Osteoblast (primary cell): ENCODE data around the gene TRABD. TPM values are rescaled to one million over a fixed set of nuclear protein-coding genes. Genes with fewer than 3 reads are reported as not detected.

ENCODE experiments used
- DNase-seq: peaks from one replicate; pipeline ENCODE4 v3.0.0; 2011; ENCODE audit warnings: low spot score, mixed read lengths; ENCODE audit not compliant: insufficient read length; ENCODE audit errors: missing footprints
- H2AFZ ChIP-seq: 2 replicates; pipeline ENCODE4 v1.6.0; 2011; ENCODE audit warnings: mild to moderate bottlenecking, low read length
- H3K27ac ChIP-seq: 2 replicates; pipeline ENCODE4 v1.5.1; 2011; ENCODE audit warnings: mild to moderate bottlenecking, low read depth, low read length, moderate library complexity
- H3K27me3 ChIP-seq: 2 replicates; pipeline ENCODE4 v1.6.0; 2012; ENCODE audit warnings: mild to moderate bottlenecking, control low read depth, inconsistent platforms, low read length, moderate library complexity; ENCODE audit not compliant: insufficient read depth
- H3K36me3 ChIP-seq: 2 replicates; pipeline ENCODE4 v1.5.1; 2011; ENCODE audit warnings: mild to moderate bottlenecking, low read length, control low read depth, moderate library complexity; ENCODE audit not compliant: insufficient read depth
- H3K4me1 ChIP-seq: 2 replicates; pipeline ENCODE4 v1.5.1; 2011; ENCODE audit warnings: mild to moderate bottlenecking, low read length, control low read depth, moderate library complexity; ENCODE audit not compliant: insufficient read depth
- H3K4me2 ChIP-seq: 2 replicates; pipeline ENCODE4 v1.6.0; 2011; ENCODE audit warnings: mild to moderate bottlenecking, low read length; ENCODE audit not compliant: insufficient read depth
- H3K4me3 ChIP-seq: fragments of 200-600 bp; sonication (generic); 3 replicates; pipeline ENCODE4 v1.5.1; 2012; ENCODE audit warnings: mild to moderate bottlenecking, low read length, inconsistent platforms; ENCODE audit not compliant: insufficient read depth
- H3K79me2 ChIP-seq: 2 replicates; pipeline ENCODE4 v1.6.0; 2012; ENCODE audit warnings: mild to moderate bottlenecking, low read length, control low read depth, inconsistent platforms; ENCODE audit not compliant: insufficient read depth
- H3K9me3 ChIP-seq: 2 replicates; pipeline ENCODE4 v1.5.1; 2011; ENCODE audit warnings: low read depth, low read length, control low read depth
- H4K20me1 ChIP-seq: 2 replicates; pipeline ENCODE4 v1.6.0; 2012; ENCODE audit warnings: mild to moderate bottlenecking, low read length, control low read depth; ENCODE audit not compliant: insufficient read depth
- CTCF ChIP-seq: IDR thresholded peaks from 2 replicates; pipeline ENCODE4 v1.5.1; 2011; ENCODE audit warnings: mild to moderate bottlenecking, low read depth, low read length, moderate library complexity; ENCODE audit errors: extremely low read depth
- total RNA-seq: library from RNA; depleted of rRNA; stranded (reverse); fragments of >200 nt; gene quantifications from 2 replicates; pipeline ENCODE4 v1.2.3, GENCODE V29; 2012

Gene TRABD
- total RNA-seq, 1 donor = 13.8 TPM

GRCh38 chr22:50192436-50193204 lies 6.9 kb downstream of the TRABD start:
- no peaks in the 10 kb centered on the region for H3K9me3 ChIP-seq
- peaks cover 22% of the 10 kb centered on the region for H3K36me3 ChIP-seq
- peaks cover 27% of the 10 kb centered on the region for H4K20me1 ChIP-seq
- no peak overlapping the region for H2AFZ ChIP-seq
- H3K79me2 ChIP-seq = peaks cover 56% of the 10 kb centered on the region
- no peak for DNase-seq
- H3K4me1 ChIP-seq = peaks cover 11% of the 10 kb centered on the region
- no peak overlapping the region for H3K27ac ChIP-seq
- H3K4me2 ChIP-seq = no peak overlapping the region
- no peaks in the 10 kb centered on the region for H3K27me3 ChIP-seq
- no peak for TF ChIP-seq CTCF
- H3K4me3 ChIP-seq = no peak overlapping the region

- Histone ChIP-seq H3K79me2 (peaks cover 51% of the 10 kb centered on the region), H3K4me2 (no peak overlapping the region), H3K4me3 (no peak overlapping the region), H2AFZ (no peak overlapping the region), H3K27ac (no peak overlapping the region), H3K36me3 (peaks cover 21% of the 10 kb centered on the region), H3K27me3 (no peaks in the 10 kb centered on the region), H3K9me3 (no peaks in the 10 kb centered on the region), H3K4me1 (peaks cover 11% of the 10 kb centered on the region), H4K20me1 (peaks cover 26% of the 10 kb centered on the region)
- no peak for DNase-seq
- no peak for TF ChIP-seq CTCF
Measured at GRCh38 chr22:50193621-50194020, 7.9 kb downstream of the TRABD start.

- no peak overlapping the region for H3K4me3 ChIP-seq
Measured at GRCh38 chr22:50194037-50194805, 8.5 kb downstream of the TRABD start.

More at GRCh38 chr22:50194037-50194805, 8.5 kb downstream of the TRABD start:
- peaks cover 16% of the 10 kb centered on the region for H3K36me3 ChIP-seq
- peaks cover 11% of the 10 kb centered on the region for H3K4me1 ChIP-seq
- no peak overlapping the region for H2AFZ ChIP-seq
- no peaks in the 10 kb centered on the region for H3K27me3 ChIP-seq
- peaks cover 20% of the 10 kb centered on the region for H4K20me1 ChIP-seq
- no peak for TF ChIP-seq CTCF
- no peak overlapping the region for H3K4me2 ChIP-seq
- H3K9me3 ChIP-seq = no peaks in the 10 kb centered on the region
- H3K27ac ChIP-seq = no peak overlapping the region
- no peak for DNase-seq
- peaks cover 45% of the 10 kb centered on the region for H3K79me2 ChIP-seq
